ENCODE data around the gene CFTR. TPM values are rescaled to one million over a fixed set of nuclear protein-coding genes. Genes with fewer than 3 reads are reported as not detected.

Gene CFTR
- total and polyA plus RNA-seq, 10 of the 15 experiments (the other 5 are each of a cell fraction or from before 2014, with no cell fraction given), result 0.02 to 2.3 (median 0.21) TPM; not detected in 1

DNA sequence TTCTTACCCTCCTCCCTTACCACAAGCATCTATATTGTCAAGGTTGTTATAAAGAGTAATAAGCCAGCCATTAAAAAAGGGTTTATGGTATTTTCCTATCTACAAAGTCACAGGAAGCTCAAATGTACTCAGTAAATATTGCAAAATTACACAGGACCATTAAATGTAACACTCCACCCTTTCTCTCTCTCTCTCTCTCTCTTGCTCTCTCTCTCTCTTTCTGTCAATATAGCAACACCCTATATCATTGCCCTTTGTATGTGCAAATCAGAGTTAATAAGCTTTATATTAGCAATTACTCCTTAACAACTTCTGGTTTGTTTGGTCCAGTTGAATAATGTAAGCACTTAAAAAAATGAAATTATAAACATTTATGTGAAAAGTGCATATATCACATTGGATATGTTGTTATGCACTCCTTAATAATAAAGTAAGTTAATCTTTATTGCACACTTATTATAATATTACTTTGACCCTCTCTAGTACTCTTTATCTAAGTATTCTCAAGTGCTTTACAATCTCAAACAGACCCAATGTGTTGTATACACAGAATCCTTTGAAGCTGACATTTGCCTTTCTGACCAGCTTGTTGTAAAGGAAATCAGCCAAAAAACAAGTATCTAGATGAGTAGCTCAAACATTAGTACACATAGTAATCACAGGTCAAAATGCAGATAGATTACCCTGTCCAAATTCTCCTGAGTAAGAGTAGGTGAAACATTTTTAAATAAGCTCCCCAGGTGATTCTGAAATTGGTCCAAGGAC is 93.2 kb downstream of the CFTR start:
- BruUV-seq (replicated peaks), result no TSS peak
- ChIA-PET RAD21 (ENCODE audit: unreplicated experiment) (interaction anchor here (0.8 to 1.7 kb wide), 2 partner anchors 8 to 15 kb away, joined by 3 to 5 read pairs; no protein-coding TSS in a partner anchor), SMC1A (ENCODE audit: uncharacterized antibody, unreplicated experiment) (interaction anchor here (0.5 to 3.0 kb wide), 12 partner anchors 8 to 174 kb away, joined by 3 to 8 read pairs (median 4); no protein-coding TSS in a partner anchor), POLR2A (interaction anchor here (0.7 to 1.1 kb wide), 3 partner anchors 12 to 15 kb away, joined by 3 to 4 read pairs (median 4); no protein-coding TSS in a partner anchor), CTCF (interaction anchor here (0.7 to 1.6 kb wide), 5 partner anchors 10 to 172 kb away, joined by 3 to 4 read pairs (median 3); no protein-coding TSS in a partner anchor)
- H3K4me3 ChIP-seq, result no peak overlapping the region
- in situ Hi-C loops (cut with MboI) (no loop called here), intact Hi-C loops (cut with micrococcal nuclease; ENCODE audit: unreplicated experiment) (no loop called here)
- DNase-seq (ENCODE audit: low read depth, low spot score) (no peak), FAIRE-seq (no peak), ATAC-seq (no peak)
- H3K9ac ChIP-seq (ENCODE audit: control insufficient read depth, insufficient read depth, low read length), result no peak overlapping the region
- no peaks in the 10 kb centered on the region for H3K36me3 ChIP-seq (ENCODE audit: control insufficient read depth in 2 of 2, insufficient read depth in 2 of 2, low read length in 1 of 2)
- no peaks in the 10 kb centered on the region for H3K4me1 ChIP-seq (ENCODE audit: control insufficient read depth, insufficient read depth, low read length)
- H3K27me3 ChIP-seq (replicated peaks in 1 of 2; ENCODE audit: control insufficient read depth in 2 of 2, insufficient read depth in 2 of 2, low read length in 1 of 2), result no peaks in the 10 kb centered on the region; a peak in 2 of 4 replicates
- H3K9me3 ChIP-seq (replicated peaks; ENCODE audit: control insufficient read depth, insufficient read depth, low read length), result no peaks in the 10 kb centered on the region
- no peak for TF ChIP-seq TCF3 (IDR thresholded peaks at IDR 0.05; ENCODE audit: borderline replicate concordance, insufficient read depth, low read depth, low read length)
- no peak for TF ChIP-seq CBX5 (IDR thresholded peaks at IDR 0.05; ENCODE audit: low read depth)
- no peak for TF ChIP-seq JUND (IDR thresholded peaks at IDR 0.05; ENCODE audit: low read depth, low read length)
- TF ChIP-seq SMC3 (IDR thresholded peaks at IDR 0.05; ENCODE audit: borderline replicate concordance, low read length), result no peak
- TF ChIP-seq ZNF24 (IDR thresholded peaks at IDR 0.05), result no peak
- no peak for TF ChIP-seq ZNF207 (IDR thresholded peaks at IDR 0.05; ENCODE audit: borderline replicate concordance)
- no peaks in the 10 kb centered on the region for H4K20me1 ChIP-seq (ENCODE audit: control insufficient read depth, insufficient read depth)
- H2AFZ ChIP-seq (ENCODE audit: control insufficient read depth, low read depth, low read length), result no peak overlapping the region
- H3K79me2 ChIP-seq (ENCODE audit: control insufficient read depth, insufficient read depth, low read length), result no peaks in the 10 kb centered on the region
- no peak overlapping the region for H3K4me2 ChIP-seq (ENCODE audit: control insufficient read depth, insufficient read depth)
- H3K27ac ChIP-seq (ENCODE audit: control insufficient read depth, insufficient read depth), result no peak overlapping the region

DNA sequence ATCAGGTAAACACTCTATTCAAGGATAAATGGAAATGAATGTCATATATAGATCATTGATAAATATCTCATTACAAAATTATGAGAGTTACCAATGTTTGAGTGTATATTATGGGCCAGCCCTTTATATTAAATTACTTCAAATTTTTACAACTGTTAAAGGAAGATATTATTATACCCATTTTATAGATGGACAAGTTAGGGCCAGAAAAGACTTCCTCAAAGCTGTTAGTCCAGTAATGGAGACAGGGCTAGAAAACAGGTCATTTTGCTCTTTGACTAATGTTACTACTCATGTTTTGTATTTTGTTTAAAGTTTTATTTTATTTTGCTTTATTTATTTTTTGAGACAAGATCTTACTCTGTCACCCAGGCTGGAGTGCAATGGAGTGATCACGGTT is 101.6 kb downstream of the CFTR start:
- no peak for FAIRE-seq
- intact Hi-C loops (cut with micrococcal nuclease; ENCODE audit: unreplicated experiment), result no loop called here
- no peak for TF ChIP-seq EGR1 (IDR thresholded peaks at IDR 0.05; ENCODE audit: borderline replicate concordance in 1 of 2, low read depth in 2 of 2, low read length in 2 of 2)
- no peak for TF ChIP-seq BRCA1 (IDR thresholded peaks at IDR 0.05; ENCODE audit: low read depth, low read length)
- TF ChIP-seq YY1 (IDR thresholded peaks at IDR 0.05; ENCODE audit: low read depth, low read length), result no peak
- no peak for TF ChIP-seq HDAC6 (IDR thresholded peaks at IDR 0.05; ENCODE audit: unreplicated experiment)
- TF ChIP-seq MYC (IDR thresholded peaks at IDR 0.05; ENCODE audit: insufficient read depth, insufficient read length, insufficient replicate concordance, low read length, severe bottlenecking), result no peak
- TF ChIP-seq, protein P1, sequence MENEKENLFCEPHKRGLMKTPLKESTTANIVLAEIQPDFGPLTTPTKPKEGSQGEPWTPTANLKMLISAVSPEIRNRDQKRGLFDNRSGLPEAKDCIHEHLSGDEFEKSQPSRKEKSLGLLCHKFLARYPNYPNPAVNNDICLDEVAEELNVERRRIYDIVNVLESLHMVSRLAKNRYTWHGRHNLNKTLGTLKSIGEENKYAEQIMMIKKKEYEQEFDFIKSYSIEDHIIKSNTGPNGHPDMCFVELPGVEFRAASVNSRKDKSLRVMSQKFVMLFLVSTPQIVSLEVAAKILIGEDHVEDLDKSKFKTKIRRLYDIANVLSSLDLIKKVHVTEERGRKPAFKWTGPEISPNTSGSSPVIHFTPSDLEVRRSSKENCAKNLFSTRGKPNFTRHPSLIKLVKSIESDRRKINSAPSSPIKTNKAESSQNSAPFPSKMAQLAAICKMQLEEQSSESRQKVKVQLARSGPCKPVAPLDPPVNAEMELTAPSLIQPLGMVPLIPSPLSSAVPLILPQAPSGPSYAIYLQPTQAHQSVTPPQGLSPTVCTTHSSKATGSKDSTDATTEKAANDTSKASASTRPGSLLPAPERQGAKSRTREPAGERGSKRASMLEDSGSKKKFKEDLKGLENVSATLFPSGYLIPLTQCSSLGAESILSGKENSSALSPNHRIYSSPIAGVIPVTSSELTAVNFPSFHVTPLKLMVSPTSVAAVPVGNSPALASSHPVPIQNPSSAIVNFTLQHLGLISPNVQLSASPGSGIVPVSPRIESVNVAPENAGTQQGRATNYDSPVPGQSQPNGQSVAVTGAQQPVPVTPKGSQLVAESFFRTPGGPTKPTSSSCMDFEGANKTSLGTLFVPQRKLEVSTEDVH (IDR thresholded peaks at IDR 0.05; ENCODE audit: low read depth, partially characterized antibody), result no peak
- TF ChIP-seq IKZF2 (IDR thresholded peaks at IDR 0.05), result no peak
- no peak for TF ChIP-seq CBX3 (IDR thresholded peaks at IDR 0.05; ENCODE audit: borderline replicate concordance, low read depth)

More for the DNA sequence above, 101.6 kb downstream of the CFTR start:
- H3K4me3 ChIP-seq, result no peak overlapping the region
- no peaks in the 10 kb centered on the region for H3K9me3 ChIP-seq (replicated peaks; ENCODE audit: control insufficient read depth, insufficient read depth, low read length)
- no peaks in the 10 kb centered on the region for H3K4me1 ChIP-seq (ENCODE audit: control insufficient read depth, insufficient read depth, low read length)
- ATAC-seq, result no peak
- no peak overlapping the region for H3K9ac ChIP-seq (ENCODE audit: control insufficient read depth, insufficient read depth, low read length)
- ChIA-PET RAD21 (ENCODE audit: unreplicated experiment) (no interaction called here), CTCF (interaction anchor here (2.1 kb wide), 1 partner anchor 10 kb away, joined by 4 read pairs; no protein-coding TSS in a partner anchor), SMC1A (ENCODE audit: uncharacterized antibody, unreplicated experiment) (interaction anchor here (1.0 to 2.0 kb wide), 4 partner anchors 13 to 91 kb away, joined by 3 to 6 read pairs (median 4); no protein-coding TSS in a partner anchor), POLR2A (no interaction called here)
- H3K27ac ChIP-seq (ENCODE audit: control insufficient read depth, insufficient read depth), result no peak overlapping the region
- 0% methylated on average over 1 of the region's 1 CpG for WGBS (ENCODE audit: insufficient coverage, insufficient replicate concordance, low lambda C conversion rate, missing lambda C conversion rate)
- BruUV-seq (replicated peaks), result no TSS peak
- H3K79me2 ChIP-seq (ENCODE audit: control insufficient read depth, insufficient read depth, low read length), result no peaks in the 10 kb centered on the region
- in situ Hi-C loops (cut with MboI), result no loop called here
- DNase-seq (ENCODE audit: low read depth, low spot score), result no peak
- H2AFZ ChIP-seq (ENCODE audit: control insufficient read depth, low read depth, low read length), result no peak overlapping the region
- no peak overlapping the region for H3K4me2 ChIP-seq (ENCODE audit: control insufficient read depth, insufficient read depth)
- H3K27me3 ChIP-seq (replicated peaks in 1 of 2; ENCODE audit: control insufficient read depth in 2 of 2, insufficient read depth in 2 of 2, low read length in 1 of 2), result peaks cover 0 to 2% of the 10 kb centered on the region in 2 experiments; a peak in 1 of 4 replicates
- no peaks in the 10 kb centered on the region for H3K36me3 ChIP-seq (ENCODE audit: control insufficient read depth in 2 of 2, insufficient read depth in 2 of 2, low read length in 1 of 2)
- H4K20me1 ChIP-seq (ENCODE audit: control insufficient read depth, insufficient read depth), result no peaks in the 10 kb centered on the region

Measured in GM12878 (cell line).